Fibroblast of mammary gland (primary cell): Measurements from ENCODE around the gene CENPU.

Experiments
- DNase-seq: peaks from one replicate; pipeline ENCODE4 v3.0.0-alpha.2; 2010; ENCODE audit warnings: low read depth
- H3K4me3 ChIP-seq: 2 replicates; pipeline ENCODE4 v1.5.1; 2011; ENCODE audit warnings: low read depth, mild to moderate bottlenecking, low read length, moderate library complexity; ENCODE audit not compliant: control insufficient read depth
- CTCF ChIP-seq: conservative IDR thresholded peaks from 2 replicates; pipeline ENCODE4 v1.5.1; 2011; ENCODE audit warnings: low read depth, low read length, inconsistent platforms; ENCODE audit not compliant: control insufficient read depth, insufficient read depth

Gene CENPU

GRCh38 chr4:184771416-184771815, 37.5 kb upstream of the CENPU start:
- no peak for TF ChIP-seq CTCF
- no peak for DNase-seq
- H3K4me3 ChIP-seq: no peak overlapping the region

- no peak for DNase-seq
- no peak overlapping the region for H3K4me3 ChIP-seq
- no peak for TF ChIP-seq CTCF
These were observed 35.4 kb upstream of the CENPU start for GRCh38 chr4:184769141-184769765.

- H3K4me3 ChIP-seq: no peak overlapping the region
- no peak for TF ChIP-seq CTCF
- DNase-seq: peak; percentile 26
These were observed 34.4 kb upstream of the CENPU start for GRCh38 chr4:184768296-184768695.

GRCh38 chr4:184766446-184766845, 32.5 kb upstream of the CENPU start:
- H3K4me3 ChIP-seq: no peak overlapping the region
- no peak for TF ChIP-seq CTCF
- no peak for DNase-seq

- DNase-seq: no peak
- no peak for TF ChIP-seq CTCF
- H3K4me3 ChIP-seq: no peak overlapping the region
These were observed 31.8 kb upstream of the CENPU start for GRCh38 chr4:184765473-184766340.

GRCh38 chr4:184764601-184765000, 30.7 kb upstream of the CENPU start:
- DNase-seq: no peak
- no peak for TF ChIP-seq CTCF

More at GRCh38 chr4:184764601-184765000, 30.7 kb upstream of the CENPU start:
- H3K4me3 ChIP-seq: no peak overlapping the region
